Measurements from ENCODE around the gene TBX1.

Gene TBX1

GRCh38 chr22:19816372-19817119, 56.0 kb downstream of the TBX1 start:
- DNase-seq = no peak

Data from NCI-H2171 (cell line).